ENCODE measurements around the gene SMARCA1. TPM values are rescaled to one million over a fixed set of nuclear protein-coding genes. Genes with fewer than 3 reads are reported as not detected.

The SMARCA1 gene
- total and polyA plus RNA-seq, 9 donors, result 59.8 to 92.1 (median 82.9) TPM

DNA sequence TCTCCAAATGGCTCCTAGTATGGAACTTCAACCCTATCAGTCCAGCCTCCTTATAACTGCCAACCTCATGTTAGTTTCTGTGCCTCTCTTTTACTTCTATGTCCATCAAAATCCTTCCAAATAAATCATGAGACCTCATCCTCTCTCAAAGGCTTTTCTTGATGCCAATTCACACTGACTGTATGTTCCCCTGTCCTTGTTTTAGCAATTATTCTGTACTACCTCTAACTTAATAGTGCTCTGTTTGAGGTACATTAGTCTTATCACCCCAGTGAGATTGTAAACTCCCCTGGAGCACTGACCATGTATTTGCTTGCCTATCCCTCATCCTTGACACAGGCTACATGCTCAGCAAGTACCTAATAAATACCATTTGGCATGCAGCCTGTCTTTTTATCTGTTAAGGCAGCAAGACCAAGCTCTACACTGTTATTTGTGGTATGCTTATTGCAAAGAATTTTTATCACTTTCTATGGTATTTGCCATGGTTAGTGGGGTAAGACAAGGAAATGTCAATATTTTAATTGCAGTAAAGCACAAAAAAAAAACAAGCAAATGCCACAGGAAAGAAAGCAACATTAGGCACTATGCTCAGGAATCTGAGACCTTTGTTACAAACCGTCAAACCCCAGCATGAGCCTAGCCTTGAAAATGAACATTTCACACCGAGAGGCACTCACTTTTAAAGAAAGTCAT is 119.2 kb downstream of the SMARCA1 start:
- H3K4me1 ChIP-seq (ENCODE audit: control insufficient read depth, insufficient read depth, low read length), result no peaks in the 10 kb centered on the region
- H3K4me3 ChIP-seq (ENCODE audit: low read length), result no peak overlapping the region
- DNase-seq, result no peak
- no peaks in the 10 kb centered on the region for H3K9me3 ChIP-seq (replicated peaks; ENCODE audit: control insufficient read depth, low read depth, low read length)
- no peak overlapping the region for H3K27ac ChIP-seq (ENCODE audit: low read length)
- no peaks in the 10 kb centered on the region for H3K27me3 ChIP-seq (ENCODE audit: control insufficient read depth, insufficient read depth, low read length)
- no peaks in the 10 kb centered on the region for H3K36me3 ChIP-seq (ENCODE audit: control insufficient read depth, insufficient read depth, low read length)
- WGBS (ENCODE audit: insufficient coverage), result no CpG with 5 or more reads among the region's 2 CpGs

Other genes starting within 250 kb of the SMARCA1 start
- gene OCRL, start 16.8 kb upstream of the SMARCA1 start, total RNA-seq, result 7.7 TPM
- 10 to 100 TPM; 11.6 to 17.3 (median 12.8) TPM for gene OCRL, start 16.8 kb upstream of the SMARCA1 start, polyA plus RNA-seq (ENCODE audit: insufficient read depth in 1 of 8, insufficient read length in 8 of 8, low replicate concordance in 1 of 8)
- gene APLN, start 131.5 kb upstream of the SMARCA1 start, total RNA-seq, result 5.7 TPM
- gene APLN, start 131.5 kb upstream of the SMARCA1 start, polyA plus RNA-seq (ENCODE audit: insufficient read depth in 1 of 8, insufficient read length in 8 of 8, low replicate concordance in 1 of 8), result 10 to 100 TPM in 7 of 8 donors, 1 to 10 TPM in 1; 9.0 to 29.3 (median 17.4) TPM
- gene XPNPEP2, start 215.5 kb upstream of the SMARCA1 start, total RNA-seq, result 4.2 TPM
- 10 to 100 TPM in 1 of 8 donors, 1 to 10 TPM in 7; 3.0 to 12.9 (median 4.7) TPM for gene XPNPEP2, start 215.5 kb upstream of the SMARCA1 start, polyA plus RNA-seq (ENCODE audit: insufficient read depth in 1 of 8, insufficient read length in 8 of 8, low replicate concordance in 1 of 8)